ENCODE measurements around the gene ZBTB12.

DNA sequence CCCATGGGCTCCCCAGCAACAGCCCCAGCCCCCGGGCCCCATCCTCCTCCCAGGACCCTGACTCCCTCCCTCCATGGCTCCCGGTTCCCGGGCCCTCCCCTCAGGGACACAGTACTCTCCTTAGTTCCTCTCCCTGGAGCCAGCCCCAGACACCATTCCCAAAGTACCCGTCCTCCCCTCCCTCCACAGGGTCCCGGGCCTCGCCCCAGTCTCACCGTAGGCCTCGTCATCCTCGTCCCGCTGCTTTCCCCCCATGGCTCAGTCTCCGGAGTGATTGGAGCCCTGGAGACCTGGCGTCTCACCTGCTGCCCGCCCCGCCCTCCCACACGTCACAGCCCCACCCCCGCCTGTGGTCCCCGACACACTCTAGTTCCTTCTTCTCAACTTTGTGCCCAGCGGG lies 23.2 kb downstream of the ZBTB12 start, which contains the start of gene SLC44A4:
- TF ChIP-seq, protein P1, sequence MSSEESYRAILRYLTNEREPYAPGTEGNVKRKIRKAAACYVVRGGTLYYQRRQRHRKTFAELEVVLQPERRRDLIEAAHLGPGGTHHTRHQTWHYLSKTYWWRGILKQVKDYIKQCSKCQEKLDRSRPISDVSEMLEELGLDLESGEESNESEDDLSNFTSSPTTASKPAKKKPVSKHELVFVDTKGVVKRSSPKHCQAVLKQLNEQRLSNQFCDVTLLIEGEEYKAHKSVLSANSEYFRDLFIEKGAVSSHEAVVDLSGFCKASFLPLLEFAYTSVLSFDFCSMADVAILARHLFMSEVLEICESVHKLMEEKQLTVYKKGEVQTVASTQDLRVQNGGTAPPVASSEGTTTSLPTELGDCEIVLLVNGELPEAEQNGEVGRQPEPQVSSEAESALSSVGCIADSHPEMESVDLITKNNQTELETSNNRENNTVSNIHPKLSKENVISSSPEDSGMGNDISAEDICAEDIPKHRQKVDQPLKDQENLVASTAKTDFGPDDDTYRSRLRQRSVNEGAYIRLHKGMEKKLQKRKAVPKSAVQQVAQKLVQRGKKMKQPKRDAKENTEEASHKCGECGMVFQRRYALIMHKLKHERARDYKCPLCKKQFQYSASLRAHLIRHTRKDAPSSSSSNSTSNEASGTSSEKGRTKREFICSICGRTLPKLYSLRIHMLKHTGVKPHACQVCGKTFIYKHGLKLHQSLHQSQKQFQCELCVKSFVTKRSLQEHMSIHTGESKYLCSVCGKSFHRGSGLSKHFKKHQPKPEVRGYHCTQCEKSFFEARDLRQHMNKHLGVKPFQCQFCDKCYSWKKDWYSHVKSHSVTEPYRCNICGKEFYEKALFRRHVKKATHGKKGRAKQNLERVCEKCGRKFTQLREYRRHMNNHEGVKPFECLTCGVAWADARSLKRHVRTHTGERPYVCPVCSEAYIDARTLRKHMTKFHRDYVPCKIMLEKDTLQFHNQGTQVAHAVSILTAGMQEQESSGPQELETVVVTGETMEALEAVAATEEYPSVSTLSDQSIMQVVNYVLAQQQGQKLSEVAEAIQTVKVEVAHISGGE (CRISPR knock-in tag; IDR thresholded peaks at IDR 0.05), result no peak
- TF ChIP-seq TAF1 (IDR thresholded peaks at IDR 0.05; ENCODE audit: borderline replicate concordance, low read depth, low read length) (no peak), HDAC2 (IDR thresholded peaks at IDR 0.05) (no peak), NR2C2 (IDR thresholded peaks at IDR 0.05; ENCODE audit: borderline replicate concordance, control insufficient read depth, insufficient read length, low read depth) (no peak), MTA2 (IDR thresholded peaks at IDR 0.05; ENCODE audit: low read depth) (no peak), BHLHE40 (IDR thresholded peaks at IDR 0.05; ENCODE audit: borderline replicate concordance in 1 of 2, low read depth in 2 of 2, low read length in 1 of 2) (no peak)
- TF ChIP-seq, protein P2, sequence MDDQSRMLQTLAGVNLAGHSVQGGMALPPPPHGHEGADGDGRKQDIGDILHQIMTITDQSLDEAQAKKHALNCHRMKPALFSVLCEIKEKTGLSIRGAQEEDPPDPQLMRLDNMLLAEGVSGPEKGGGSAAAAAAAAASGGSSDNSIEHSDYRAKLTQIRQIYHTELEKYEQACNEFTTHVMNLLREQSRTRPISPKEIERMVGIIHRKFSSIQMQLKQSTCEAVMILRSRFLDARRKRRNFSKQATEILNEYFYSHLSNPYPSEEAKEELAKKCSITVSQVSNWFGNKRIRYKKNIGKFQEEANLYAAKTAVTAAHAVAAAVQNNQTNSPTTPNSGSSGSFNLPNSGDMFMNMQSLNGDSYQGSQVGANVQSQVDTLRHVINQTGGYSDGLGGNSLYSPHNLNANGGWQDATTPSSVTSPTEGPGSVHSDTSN (IDR thresholded peaks at IDR 0.05; ENCODE audit: insufficient replicate concordance, low read depth, low read length), result no peak
- TF ChIP-seq, protein P3, sequence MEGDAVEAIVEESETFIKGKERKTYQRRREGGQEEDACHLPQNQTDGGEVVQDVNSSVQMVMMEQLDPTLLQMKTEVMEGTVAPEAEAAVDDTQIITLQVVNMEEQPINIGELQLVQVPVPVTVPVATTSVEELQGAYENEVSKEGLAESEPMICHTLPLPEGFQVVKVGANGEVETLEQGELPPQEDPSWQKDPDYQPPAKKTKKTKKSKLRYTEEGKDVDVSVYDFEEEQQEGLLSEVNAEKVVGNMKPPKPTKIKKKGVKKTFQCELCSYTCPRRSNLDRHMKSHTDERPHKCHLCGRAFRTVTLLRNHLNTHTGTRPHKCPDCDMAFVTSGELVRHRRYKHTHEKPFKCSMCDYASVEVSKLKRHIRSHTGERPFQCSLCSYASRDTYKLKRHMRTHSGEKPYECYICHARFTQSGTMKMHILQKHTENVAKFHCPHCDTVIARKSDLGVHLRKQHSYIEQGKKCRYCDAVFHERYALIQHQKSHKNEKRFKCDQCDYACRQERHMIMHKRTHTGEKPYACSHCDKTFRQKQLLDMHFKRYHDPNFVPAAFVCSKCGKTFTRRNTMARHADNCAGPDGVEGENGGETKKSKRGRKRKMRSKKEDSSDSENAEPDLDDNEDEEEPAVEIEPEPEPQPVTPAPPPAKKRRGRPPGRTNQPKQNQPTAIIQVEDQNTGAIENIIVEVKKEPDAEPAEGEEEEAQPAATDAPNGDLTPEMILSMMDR (IDR thresholded peaks at IDR 0.05 in 2 of 3, conservative IDR thresholded peaks at IDR 0.05 in 1 of 3; ENCODE audit: control insufficient read depth in 2 of 3, extremely low read depth in 1 of 3, insufficient read depth in 1 of 3, low read depth in 3 of 3, low read length in 3 of 3), result no peak

Measured in GM12878 (cell line).